GM19438 (cell line): ENCODE results near the gene VCPKMT.

Experiments
- ATAC-seq: cut with Tn5 transposase; IDR thresholded peaks from one replicate; pipeline ENCODE4 v1.9.1; 2021; ENCODE audit warnings: low read depth; ENCODE audit not compliant: unreplicated experiment

VCPKMT gene

DNA sequence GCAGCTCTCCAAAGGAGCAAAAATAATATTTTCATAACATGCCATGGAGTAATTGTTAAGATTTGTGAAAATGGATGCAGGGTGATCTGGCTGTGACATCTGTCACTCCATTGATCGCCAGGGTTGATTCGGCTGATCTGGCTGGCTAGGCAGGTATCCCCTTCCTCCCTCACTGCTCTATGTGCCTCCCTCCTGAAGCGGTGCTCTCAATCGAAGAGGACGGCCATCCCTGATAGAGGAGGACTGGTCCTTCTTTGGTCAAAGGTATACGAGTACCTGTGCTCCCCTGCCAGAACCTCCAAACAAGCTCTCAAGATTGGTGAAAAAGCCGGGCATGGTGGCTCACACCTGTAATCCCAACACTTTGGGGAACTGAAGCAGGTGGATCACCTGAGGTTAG, 47.9 kb downstream of the VCPKMT start:
- ATAC-seq: no peak

- no peak for ATAC-seq
Observed at GRCh38 chr14:50067723-50068495, 48.5 kb downstream of the VCPKMT start.

DNA sequence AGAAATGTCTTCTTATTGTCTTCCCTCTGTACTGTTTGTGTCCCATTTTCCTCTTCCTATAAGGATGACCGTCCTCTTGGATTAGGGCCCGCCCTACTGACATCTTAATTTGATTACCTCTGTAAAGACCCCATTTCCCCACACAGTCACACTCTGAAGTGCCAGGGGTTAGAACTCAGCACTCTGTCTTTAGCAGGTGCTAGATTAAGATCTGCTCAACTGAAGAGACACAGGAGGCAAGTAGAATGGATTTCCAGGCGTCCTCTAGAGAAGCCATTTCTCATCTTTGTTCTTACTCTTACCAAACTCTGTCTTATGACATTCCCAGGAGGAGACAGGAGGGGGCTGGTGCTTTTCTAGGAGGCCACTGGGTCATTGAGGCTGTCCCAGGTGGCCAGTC, 50.8 kb downstream of the VCPKMT start:
- ATAC-seq: no peak

GRCh38 chr14:50064993-50065392, 51.4 kb downstream of the VCPKMT start:
- peak; percentile 54 for ATAC-seq

GRCh38 chr14:50063876-50064420, 52.4 kb downstream of the VCPKMT start:
- ATAC-seq: no peak

DNA sequence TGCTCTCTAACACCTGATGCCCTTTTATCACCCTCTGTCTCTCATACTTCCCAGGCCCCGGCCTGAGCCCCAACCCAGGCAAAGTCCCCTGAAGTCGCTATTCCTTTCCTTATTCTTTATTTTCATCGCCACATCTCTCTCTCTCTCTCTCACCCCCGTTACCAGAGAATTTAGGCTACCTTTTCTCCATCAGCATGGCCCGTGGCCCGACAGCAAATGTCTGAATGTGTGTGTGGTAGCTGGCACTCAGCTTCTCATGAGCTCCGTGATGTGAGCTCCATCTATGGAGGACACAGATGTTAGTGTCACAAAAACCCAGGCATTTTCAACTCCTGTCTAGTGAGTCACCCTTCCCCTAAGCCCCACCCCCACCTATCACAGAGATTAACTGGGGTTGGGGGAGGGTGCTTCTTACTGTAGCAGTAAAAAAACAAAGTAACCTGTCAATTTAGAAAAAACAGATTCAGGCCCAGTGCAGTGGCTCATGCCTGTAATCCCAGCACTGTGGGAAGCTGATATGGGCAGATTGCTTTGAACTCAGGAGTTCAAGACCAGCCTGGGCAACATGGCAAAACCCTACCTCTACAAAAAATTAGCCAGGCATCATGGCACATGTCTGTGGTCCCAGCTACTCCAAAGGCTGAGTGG, 53.8 kb downstream of the VCPKMT start:
- ATAC-seq: peak; percentile 25

- peak; percentile 61 for ATAC-seq
Observed at GRCh38 chr14:50061664-50062437, 54.5 kb downstream of the VCPKMT start.

DNA sequence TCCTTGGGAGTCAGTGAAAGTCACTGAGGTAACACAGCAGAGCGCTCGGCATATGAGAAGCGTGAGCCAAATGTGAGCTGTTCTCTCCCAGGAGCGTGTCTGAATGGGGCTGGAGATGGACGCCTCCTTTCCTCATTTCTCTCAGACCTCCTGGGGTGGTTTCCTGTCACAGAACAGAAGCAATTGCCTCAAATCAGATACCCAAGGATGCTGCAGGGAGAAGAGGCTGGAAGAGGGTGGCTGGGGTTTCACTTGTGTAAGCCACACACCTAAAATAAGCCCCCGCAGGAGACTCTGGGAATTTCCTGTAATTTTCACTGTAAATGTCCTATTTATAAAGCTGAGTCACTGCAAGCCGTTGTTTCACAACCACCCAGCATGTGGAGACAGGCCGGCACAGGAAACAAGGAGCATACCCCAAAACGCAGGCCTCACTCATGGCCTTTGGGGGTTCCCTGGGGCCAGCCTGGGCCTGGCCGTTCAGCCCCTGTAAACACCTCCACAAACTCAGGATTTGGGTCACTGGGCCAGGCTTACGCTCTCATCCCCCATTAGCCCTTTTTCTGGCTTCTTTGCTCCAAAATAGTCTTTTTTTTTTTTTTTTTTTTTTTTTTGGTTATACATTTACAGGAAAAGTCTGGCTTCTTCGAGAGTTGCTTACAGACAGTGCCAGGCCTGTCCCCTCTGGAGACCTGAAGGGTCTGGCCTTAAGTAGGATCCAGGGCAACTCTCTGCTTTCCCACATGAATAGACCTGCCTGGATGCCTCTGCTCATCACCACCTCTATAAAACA, 55.3 kb downstream of the VCPKMT start:
- peak; percentile 16 for ATAC-seq

- ATAC-seq: no peak
Observed at GRCh38 chr14:50059763-50060616, 56.4 kb downstream of the VCPKMT start.
